Measurements from ENCODE around the gene FCMR. TPM values are rescaled to one million over a fixed set of nuclear protein-coding genes. Genes with fewer than 3 reads are reported as not detected.

The FCMR gene
- total and polyA plus RNA-seq, 9 of the 15 experiments (the other 6 are each of a cell fraction or from before 2014, with no cell fraction given) = 0.11 to 0.82 (median 0.20) TPM; not detected in 5

DNA sequence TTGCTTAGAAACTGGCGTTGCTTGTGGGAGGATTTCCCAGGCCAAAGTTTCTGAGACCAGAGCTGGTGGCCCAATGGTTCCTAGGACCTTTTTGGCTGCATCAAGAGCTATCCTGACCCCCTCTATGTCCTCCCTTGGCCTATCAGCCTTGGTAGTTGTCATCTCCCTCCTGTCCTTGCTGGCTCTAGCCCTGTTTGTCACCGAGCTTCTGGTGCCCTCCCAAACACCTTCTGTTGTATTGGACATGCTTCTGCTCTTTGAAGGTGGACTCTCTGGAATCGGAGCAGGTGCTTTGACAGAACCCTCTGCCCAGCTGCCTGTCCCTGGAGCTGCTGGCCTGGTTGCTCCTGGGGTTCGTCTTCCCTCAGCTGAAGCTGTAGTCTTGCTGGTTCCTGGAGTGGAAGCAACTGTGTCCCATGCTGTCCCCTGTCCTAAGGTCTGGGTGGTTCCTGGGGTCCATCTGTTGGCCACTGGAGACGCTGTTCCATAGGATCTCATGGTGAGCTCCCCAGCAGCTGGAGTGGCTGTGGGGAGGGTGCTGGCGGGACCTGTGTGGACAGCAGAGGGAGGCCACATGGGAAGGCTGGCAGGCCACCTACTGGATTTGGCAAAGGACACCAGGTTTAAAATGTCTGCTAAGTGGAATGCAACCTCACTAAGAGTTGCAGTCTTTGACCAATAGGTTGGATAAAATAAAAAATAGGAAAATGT is 39.1 kb upstream of the FCMR start:
- WGBS (ENCODE audit: insufficient coverage, low coverage, missing lambda C conversion rate) = 27% methylated on average over 6 of the region's 6 CpGs
- TF ChIP-seq, protein P1, sequence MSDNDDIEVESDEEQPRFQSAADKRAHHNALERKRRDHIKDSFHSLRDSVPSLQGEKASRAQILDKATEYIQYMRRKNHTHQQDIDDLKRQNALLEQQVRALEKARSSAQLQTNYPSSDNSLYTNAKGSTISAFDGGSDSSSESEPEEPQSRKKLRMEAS (CRISPR knock-in tag; IDR thresholded peaks at IDR 0.05) = peak; percentile 58
- TF ChIP-seq, protein P2, sequence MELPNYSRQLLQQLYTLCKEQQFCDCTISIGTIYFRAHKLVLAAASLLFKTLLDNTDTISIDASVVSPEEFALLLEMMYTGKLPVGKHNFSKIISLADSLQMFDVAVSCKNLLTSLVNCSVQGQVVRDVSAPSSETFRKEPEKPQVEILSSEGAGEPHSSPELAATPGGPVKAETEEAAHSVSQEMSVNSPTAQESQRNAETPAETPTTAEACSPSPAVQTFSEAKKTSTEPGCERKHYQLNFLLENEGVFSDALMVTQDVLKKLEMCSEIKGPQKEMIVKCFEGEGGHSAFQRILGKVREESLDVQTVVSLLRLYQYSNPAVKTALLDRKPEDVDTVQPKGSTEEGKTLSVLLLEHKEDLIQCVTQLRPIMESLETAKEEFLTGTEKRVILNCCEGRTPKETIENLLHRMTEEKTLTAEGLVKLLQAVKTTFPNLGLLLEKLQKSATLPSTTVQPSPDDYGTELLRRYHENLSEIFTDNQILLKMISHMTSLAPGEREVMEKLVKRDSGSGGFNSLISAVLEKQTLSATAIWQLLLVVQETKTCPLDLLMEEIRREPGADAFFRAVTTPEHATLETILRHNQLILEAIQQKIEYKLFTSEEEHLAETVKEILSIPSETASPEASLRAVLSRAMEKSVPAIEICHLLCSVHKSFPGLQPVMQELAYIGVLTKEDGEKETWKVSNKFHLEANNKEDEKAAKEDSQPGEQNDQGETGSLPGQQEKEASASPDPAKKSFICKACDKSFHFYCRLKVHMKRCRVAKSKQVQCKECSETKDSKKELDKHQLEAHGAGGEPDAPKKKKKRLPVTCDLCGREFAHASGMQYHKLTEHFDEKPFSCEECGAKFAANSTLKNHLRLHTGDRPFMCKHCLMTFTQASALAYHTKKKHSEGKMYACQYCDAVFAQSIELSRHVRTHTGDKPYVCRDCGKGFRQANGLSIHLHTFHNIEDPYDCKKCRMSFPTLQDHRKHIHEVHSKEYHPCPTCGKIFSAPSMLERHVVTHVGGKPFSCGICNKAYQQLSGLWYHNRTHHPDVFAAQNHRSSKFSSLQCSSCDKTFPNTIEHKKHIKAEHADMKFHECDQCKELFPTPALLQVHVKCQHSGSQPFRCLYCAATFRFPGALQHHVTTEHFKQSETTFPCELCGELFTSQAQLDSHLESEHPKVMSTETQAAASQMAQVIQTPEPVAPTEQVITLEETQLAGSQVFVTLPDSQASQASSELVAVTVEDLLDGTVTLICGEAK (IDR thresholded peaks at IDR 0.05) = no peak
- TF ChIP-seq, protein P2 (CRISPR knock-in tag; IDR thresholded peaks at IDR 0.05) = no peak
- TF ChIP-seq, protein P3, sequence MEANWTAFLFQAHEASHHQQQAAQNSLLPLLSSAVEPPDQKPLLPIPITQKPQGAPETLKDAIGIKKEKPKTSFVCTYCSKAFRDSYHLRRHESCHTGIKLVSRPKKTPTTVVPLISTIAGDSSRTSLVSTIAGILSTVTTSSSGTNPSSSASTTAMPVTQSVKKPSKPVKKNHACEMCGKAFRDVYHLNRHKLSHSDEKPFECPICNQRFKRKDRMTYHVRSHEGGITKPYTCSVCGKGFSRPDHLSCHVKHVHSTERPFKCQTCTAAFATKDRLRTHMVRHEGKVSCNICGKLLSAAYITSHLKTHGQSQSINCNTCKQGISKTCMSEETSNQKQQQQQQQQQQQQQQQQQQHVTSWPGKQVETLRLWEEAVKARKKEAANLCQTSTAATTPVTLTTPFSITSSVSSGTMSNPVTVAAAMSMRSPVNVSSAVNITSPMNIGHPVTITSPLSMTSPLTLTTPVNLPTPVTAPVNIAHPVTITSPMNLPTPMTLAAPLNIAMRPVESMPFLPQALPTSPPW (CRISPR knock-in tag; IDR thresholded peaks at IDR 0.05) = peak; percentile 31; the same call in 1 of the 2 replicates
- TF ChIP-seq HNRNPK (IDR thresholded peaks at IDR 0.05; ENCODE audit: low read depth, low read length, poor library complexity, severe bottlenecking) = no peak
- no peak for TF ChIP-seq NFIC (IDR thresholded peaks at IDR 0.05)

More for the DNA sequence above, 39.1 kb upstream of the FCMR start:
- in situ Hi-C loops (cut with MboI) = no loop called here
- Histone ChIP-seq H3K36me3 (ENCODE audit: control insufficient read depth, insufficient read depth, low read length) (no peaks in the 10 kb centered on the region), H3K27me3 (ENCODE audit: control insufficient read depth in 2 of 2, insufficient read depth in 2 of 2, low read length in 2 of 2) (no peaks in the 10 kb centered on the region), H3K9me3 (replicated peaks; ENCODE audit: control insufficient read depth, insufficient read depth, low read depth, low read length) (no peaks in the 10 kb centered on the region), H3K9ac (ENCODE audit: insufficient read depth in 1 of 2, low read depth in 2 of 2, low read length in 2 of 2) (peak overlapping the region in 1 of 2 experiments; percentile 30; a peak in 2 of 4 replicates), H3K4me2 (ENCODE audit: insufficient read depth, low read length) (0 out of 2 replicates have a peak overlapping the region, but pooled peaks have one; percentile 4), H3K4me1 (replicated peaks in 1 of 2; ENCODE audit: control insufficient read depth in 2 of 2, insufficient read depth in 2 of 2, low read length in 2 of 2) (peaks cover 7 to 8% of the 10 kb centered on the region in 2 experiments; a peak in 4 of 5 replicates), H3K79me2 (ENCODE audit: control insufficient read depth, insufficient read depth, low read length) (no peaks in the 10 kb centered on the region), H3K27ac (ENCODE audit: extremely low read depth, low read depth, low read length) (no peak overlapping the region), H4K20me1 (replicated peaks; ENCODE audit: control insufficient read depth, insufficient read depth, low read length) (no peaks in the 10 kb centered on the region), H2AFZ (ENCODE audit: low read depth, low read length) (peak overlapping the region; percentile 77), H3K9me1 (ENCODE audit: control insufficient read depth, insufficient read depth, low read length) (no peaks in the 10 kb centered on the region), H3K4me3 (no peak overlapping the region)
- POLR2A ChIA-PET = interaction anchor here (0.7 to 2.0 kb wide), 6 partner anchors 8 to 54 kb away, joined by 3 to 7 read pairs (median 3); partner anchors contain the start of gene FCAMR
- peak; percentile 23 for FAIRE-seq
- no TSS peak for BruUV-seq (replicated peaks)
- ATAC-seq = peak; percentile 96
- peak; percentile 66 to 79 (median 70) for DNase-seq (ENCODE audit: extremely low read depth in 1 of 4, low spot score in 3 of 4)
- CTCF ChIA-PET (ENCODE audit: low intra/inter-chr PET ratio) = interaction anchor here (0.6 kb wide), 1 partner anchor 25 kb away, joined by 3 read pairs; no protein-coding TSS in a partner anchor
- intact Hi-C loops (cut with micrococcal nuclease) = no loop called here

Measured in K562 (cell line).